Stimulated activated CD4-positive, alpha-beta T cell treated with anti-CD3 and anti-CD28 coated beads, Interleukin-2, amount 100 ng/mL, for 4 hours (primary cell): ENCODE results near the gene TSNAXIP1.

Experiments used
- DNase-seq: peaks from one replicate; pipeline ENCODE4 v3.0.0-alpha.2; 2020; ENCODE audit warnings: low read depth

Gene TSNAXIP1, protein sequence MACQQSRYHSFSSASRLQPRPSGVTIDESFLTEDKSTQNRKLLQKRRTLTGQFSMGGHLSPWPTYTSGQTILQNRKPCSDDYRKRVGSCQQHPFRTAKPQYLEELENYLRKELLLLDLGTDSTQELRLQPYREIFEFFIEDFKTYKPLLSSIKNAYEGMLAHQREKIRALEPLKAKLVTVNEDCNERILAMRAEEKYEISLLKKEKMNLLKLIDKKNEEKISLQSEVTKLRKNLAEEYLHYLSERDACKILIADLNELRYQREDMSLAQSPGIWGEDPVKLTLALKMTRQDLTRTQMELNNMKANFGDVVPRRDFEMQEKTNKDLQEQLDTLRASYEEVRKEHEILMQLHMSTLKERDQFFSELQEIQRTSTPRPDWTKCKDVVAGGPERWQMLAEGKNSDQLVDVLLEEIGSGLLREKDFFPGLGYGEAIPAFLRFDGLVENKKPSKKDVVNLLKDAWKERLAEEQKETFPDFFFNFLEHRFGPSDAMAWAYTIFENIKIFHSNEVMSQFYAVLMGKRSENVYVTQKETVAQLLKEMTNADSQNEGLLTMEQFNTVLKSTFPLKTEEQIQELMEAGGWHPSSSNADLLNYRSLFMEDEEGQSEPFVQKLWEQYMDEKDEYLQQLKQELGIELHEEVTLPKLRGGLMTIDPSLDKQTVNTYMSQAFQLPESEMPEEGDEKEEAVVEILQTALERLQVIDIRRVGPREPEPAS

GRCh38 chr16:67806428-67807147 is at the start of gene TSNAXIP1, which contains the start of gene RANBP10:
TSNAXIP1 (plus strand) TSS chr16:67806889; CDS start chr16:67807150, 261 bp downstream.
RANBP10 (minus strand) TSS chr16:67806560; CDS start chr16:67806536, 24 bp downstream.
- peak; percentile 94 for DNase-seq

DNA sequence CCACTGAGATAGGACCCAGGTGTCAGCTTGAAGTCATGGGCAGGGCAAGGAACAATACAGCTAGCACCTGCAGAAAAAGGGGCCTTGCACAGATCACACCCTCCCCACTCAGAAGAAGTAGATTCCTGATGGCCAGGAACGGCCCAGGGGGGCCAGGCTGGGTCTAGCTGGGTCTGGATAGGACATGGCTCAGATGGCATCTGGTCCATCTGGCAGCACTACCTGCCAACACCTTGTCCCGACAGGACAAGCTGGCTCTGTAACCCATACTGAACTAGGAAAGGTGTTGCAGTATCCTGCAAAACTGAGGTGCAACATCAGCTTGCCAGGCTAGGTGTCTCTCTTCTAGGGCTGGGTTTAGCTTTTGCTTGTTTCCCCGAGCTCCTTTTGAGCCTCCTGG is 48.7 kb upstream of the TSNAXIP1 start:
- DNase-seq: no peak

DNA sequence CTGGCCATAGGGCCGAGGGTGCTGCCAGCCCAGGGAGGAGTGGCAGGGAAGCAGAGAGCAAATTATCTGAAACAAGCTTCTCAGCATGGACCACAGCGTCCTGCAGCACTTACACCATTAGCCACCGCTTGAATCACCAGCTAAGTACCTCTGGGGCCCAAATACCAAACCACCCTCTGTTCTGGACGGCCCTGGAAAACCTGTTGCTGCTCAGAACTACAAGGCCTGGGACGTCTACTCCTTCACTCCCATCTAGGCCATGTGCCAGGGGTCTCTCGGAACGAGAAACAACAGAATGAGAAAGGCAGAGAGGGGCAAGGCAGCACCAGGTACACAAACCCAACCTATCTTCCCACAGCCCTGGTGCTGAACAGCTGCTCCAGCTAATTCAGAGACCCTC is 47.7 kb upstream of the TSNAXIP1 start:
- no peak for DNase-seq

DNA sequence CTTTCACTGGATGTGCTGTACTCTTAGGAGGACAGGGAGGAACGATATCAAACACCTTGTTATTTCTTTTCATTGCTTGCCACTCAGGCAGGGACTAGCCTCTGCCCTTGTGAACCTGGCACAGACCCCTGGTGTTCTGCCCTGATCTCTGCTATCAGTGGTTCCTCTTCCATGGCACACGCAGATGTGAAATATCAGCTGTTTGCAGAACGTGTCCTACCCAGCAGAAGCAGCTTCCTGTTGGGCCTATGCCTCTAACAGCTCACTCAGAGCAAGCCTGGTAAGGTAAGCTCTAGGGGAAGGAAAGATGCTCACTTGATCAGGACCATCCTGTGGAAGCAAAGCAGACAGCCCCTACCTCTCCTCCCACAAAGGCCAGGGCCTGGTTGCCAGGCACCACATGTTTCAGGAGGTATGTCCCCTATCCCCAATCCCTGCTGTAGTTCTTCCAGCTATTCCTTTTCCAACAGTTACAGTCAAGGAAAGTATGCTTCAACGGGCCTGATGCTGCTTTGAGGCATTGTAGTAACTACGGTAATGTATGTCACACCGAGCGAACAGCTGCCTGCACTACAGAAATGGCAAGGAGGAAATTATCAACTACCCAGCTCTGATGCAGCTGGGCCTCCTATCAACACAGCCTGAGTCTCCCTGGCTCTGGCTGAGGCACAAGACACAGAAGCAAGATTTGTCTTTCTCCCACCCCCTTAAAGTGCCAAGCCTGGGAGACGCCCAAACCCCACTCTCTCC is 46.3 kb upstream of the TSNAXIP1 start:
- no peak for DNase-seq

DNA sequence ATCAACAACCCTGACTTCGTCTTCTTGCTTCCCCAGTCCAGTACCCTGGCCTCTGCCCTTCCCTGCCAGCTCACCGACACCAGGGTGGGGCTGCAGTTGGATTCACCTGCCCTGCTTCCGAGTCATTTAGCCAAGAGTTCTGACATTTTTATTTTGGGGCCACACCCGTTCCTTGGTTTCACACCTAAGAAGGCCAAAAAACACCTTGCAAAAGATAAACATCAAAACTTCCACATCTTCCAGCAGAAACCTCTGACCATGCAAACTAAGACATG is 45.8 kb upstream of the TSNAXIP1 start:
- DNase-seq: no peak

- DNase-seq: no peak
These were observed 44.8 kb upstream of the TSNAXIP1 start for GRCh38 chr16:67761924-67762323.

DNA sequence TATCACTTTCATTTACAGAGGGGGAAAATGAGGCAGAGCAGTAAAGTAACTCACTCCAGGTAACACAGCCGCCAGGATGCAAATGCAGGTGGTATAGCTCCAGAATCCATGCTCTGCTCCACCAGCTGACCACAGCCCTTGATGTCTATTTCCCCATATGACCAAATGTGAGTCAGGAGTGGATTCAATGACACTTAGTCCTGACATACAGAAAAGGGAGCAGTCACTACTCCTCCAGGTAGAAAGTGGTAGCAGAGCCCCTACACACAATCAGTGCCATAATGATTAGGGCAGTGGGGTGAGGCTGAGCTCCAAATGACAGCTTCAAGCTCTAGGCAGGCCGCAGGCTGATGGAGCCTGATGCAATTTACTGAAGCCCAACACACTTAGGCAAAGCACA is 44.3 kb upstream of the TSNAXIP1 start:
- DNase-seq: no peak

DNA sequence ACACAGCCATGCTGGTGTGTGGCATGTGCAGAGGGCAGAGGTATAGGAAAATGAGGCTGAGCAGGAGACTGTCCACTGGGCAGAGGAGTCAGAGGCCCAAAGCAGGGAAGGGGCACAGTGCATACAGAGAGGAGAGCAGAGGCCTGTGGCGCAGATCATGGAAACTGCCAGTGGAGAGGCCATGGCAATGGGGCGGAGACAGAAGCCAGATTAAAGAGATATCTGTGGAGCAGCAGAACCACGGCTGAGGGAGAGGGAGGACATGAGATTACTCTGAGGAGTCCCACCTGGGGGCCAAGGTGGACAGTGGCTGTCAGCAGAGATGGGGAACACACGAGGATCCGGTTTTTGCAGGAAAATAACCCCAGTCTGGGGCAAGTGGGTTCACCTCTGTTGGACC is 43.6 kb upstream of the TSNAXIP1 start:
- no peak for DNase-seq

GRCh38 chr16:67764158-67764667 is 42.5 kb upstream of the TSNAXIP1 start:
- DNase-seq: no peak

- no peak for DNase-seq
These were observed 40.4 kb upstream of the TSNAXIP1 start for GRCh38 chr16:67766291-67766690.

- no peak for DNase-seq
These were observed 38.7 kb upstream of the TSNAXIP1 start for GRCh38 chr16:67767953-67768352.

- no peak for DNase-seq
These were observed 36.2 kb upstream of the TSNAXIP1 start for GRCh38 chr16:67770346-67770991.

- no peak for DNase-seq
These were observed 33.6 kb upstream of the TSNAXIP1 start for GRCh38 chr16:67773099-67773498.

DNA sequence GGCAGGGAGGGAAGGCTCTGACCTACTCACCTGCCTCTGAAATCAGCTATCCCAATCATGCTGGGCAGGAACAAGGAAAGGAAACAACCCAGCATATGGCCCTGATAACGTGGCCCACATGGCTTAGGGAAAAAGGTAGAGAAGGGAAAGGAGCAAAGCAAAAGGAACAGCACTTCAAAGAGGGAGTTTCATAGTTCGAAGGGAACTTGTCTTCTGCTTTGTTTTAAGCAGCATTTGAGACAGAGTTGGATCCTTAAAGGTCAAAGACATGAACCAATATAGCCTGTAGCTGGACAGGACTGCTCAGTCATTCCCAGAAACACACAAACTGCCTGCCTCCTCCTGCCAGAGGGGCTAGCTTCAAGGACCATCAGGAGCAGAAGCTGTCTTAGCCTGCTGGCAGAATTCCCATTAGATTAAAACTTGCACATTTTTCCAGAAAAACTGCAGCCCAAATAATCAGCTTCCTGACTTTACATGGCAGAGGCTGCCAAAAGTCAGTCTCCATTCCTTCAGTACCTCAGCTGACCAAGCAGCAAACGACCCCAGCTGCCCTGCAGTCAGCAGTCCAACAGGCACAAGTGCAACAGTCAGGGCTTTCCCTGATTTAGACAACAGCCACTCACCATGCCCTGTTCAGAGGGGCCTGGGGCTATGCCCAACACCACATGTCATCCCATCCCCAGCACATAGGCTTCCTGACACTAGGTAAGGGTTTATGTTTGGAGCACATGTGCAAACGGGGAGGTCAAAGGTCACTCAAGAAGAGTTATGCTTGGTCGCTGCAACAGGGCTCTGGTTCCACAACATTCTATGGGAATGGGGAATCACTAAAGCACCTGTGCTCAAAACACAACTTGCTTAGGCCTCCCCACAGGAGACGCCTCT is 32.9 kb upstream of the TSNAXIP1 start:
- no peak for DNase-seq

DNA sequence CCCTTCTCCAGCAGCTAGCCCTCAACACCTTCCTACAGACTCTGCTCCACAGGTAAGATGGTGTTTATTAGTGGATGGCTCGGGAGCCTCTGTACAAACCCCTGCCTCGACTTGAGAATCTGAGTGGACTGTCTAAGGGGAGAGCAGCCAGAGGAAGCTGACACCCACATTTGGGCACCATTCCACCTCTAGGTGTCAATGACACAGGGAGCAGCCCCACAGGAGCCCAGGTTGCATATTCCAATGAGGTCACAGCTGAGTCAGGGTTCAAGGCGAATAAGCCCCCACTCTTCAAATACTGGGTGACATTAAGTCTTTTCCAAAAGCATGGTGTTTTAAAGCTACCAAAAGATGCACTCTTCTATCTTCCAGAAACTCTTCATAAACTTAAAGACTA is 32.2 kb upstream of the TSNAXIP1 start:
- no peak for DNase-seq

DNA sequence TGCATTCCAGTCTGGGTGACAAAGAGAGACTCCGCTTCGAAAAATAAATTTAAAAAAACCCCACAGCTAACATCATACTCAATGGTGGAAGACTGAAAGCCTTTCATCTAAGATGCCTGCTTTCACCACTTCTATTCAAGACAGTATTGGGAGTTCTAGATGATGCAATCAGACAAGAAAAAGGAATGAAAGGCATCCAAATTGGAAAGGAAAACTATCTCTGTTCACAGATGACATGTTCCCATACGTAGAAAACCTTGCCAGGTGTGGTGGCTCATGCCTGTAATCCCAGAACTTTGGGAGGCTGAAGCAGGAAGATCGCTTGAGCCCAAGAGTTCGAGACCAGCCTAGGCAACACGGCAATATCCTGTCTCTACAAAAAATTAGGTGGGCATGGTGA is 31.4 kb upstream of the TSNAXIP1 start:
- DNase-seq: no peak

- DNase-seq: no peak
These were observed 27.3 kb upstream of the TSNAXIP1 start for GRCh38 chr16:67779256-67780014.

DNA sequence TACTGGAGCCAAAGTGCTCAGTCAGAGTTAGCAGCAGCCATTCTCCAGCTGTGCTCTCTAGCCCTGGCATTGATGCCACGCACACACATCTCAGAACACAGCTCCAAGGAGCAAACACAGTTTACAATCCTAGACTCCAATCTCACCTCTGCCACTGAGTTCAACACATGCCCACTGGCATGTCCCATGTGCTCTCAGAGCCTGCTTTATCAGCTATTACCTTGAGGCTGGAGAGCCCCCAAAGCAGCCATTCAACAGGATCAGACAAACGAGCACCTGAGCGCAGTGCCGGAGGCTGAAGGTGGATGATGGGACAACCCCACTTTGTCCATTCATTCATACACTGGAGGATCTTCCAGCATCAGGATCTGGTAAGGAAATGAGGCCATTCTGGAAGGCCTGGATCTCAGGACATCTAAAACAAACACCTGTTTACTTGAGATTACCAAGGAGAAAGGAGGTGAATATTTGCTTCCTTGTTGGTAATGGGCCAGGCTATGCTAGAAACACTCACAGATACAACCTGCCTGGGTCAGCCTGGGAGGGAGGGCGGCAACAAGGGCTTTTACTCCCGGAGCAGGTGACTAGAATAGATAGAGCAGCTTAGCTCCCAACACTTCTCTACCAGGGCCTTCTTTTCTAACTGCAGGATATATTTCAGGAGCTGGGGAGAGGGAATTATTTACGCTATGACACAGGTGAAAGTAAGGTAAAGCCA is 25.7 kb upstream of the TSNAXIP1 start:
- no peak for DNase-seq

GRCh38 chr16:67781565-67781921 is 25.1 kb upstream of the TSNAXIP1 start:
- no peak for DNase-seq
